ENCODE results near the gene TEX29. TPM values are rescaled to one million over a fixed set of nuclear protein-coding genes. Genes with fewer than 3 reads are reported as not detected.

Gene TEX29
- total and polyA plus RNA-seq, 10 of the 15 experiments (the other 5 are each of a cell fraction or from before 2014, with no cell fraction given), result 0.14 to 0.30 (median 0.22) TPM; not detected in 7

DNA sequence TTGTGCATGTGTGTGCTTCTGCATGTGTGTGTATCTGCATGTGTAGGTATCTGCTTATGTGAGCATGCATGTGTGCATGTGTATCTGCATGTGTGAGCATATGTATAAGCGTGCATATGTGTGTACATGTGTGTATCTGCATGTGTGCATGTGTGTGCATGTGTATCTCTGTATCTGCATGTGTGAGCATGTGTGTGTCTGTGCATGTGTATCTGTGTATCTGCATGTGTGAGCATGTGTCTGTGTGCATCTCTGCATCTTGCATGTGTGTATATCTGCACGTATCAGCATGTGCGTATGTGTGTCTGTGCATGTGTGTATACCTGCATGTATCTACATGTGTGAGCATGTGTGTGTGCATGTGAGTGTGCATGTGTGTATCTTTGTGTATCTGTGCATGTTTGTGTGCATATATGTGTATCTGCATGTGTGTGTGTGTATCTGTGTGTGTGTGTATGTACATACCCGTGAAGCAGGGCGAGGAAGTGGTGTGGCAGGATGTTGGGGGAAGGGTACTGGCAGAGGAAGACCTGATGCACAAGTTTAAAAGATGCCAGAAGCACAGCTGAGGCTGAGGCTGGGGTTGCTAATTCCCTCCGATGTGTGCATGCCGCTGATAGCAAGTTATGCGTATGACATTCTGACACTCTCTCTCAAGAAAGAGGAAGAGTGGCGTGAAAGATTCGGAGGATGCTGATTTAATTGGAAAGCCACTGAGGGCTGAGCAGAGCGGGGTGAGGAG, 64.2 kb downstream of the TEX29 start:
- H3K9ac ChIP-seq (ENCODE audit: control insufficient read depth, insufficient read depth, low read length), result no peak overlapping the region
- whole genome bisulfite sequencing (ENCODE audit: insufficient coverage, insufficient replicate concordance, low lambda C conversion rate, missing lambda C conversion rate), result 9% methylated on average over 11 of the region's 11 CpGs
- H3K27ac ChIP-seq (ENCODE audit: control insufficient read depth, insufficient read depth), result no peak overlapping the region
- H3K4me3 ChIP-seq, result no peak overlapping the region
- H3K4me2 ChIP-seq (ENCODE audit: control insufficient read depth, insufficient read depth), result no peak overlapping the region
- H3K4me1 ChIP-seq (ENCODE audit: control insufficient read depth, insufficient read depth, low read length), result no peaks in the 10 kb centered on the region
- no peak overlapping the region for H2AFZ ChIP-seq (ENCODE audit: control insufficient read depth, low read depth, low read length)
- POLR2A ChIA-PET, result no interaction called here
- in situ Hi-C loops (cut with MboI) (no loop called here), intact Hi-C loops (cut with micrococcal nuclease; ENCODE audit: unreplicated experiment) (no loop called here)
- DNase-seq (ENCODE audit: low read depth, low spot score) (no peak), ATAC-seq (no peak), FAIRE-seq (no peak)
- H3K79me2 ChIP-seq (ENCODE audit: control insufficient read depth, insufficient read depth, low read length), result no peaks in the 10 kb centered on the region
- H3K27me3 ChIP-seq (replicated peaks in 1 of 2; ENCODE audit: control insufficient read depth in 2 of 2, insufficient read depth in 2 of 2, low read length in 1 of 2), result no peaks in the 10 kb centered on the region
- RAD21 ChIA-PET (ENCODE audit: unreplicated experiment), result no interaction called here
- no TSS peak for BruUV-seq (replicated peaks)
- CTCF ChIA-PET, result interaction anchor here (0.6 kb wide), 1 partner anchor 92 kb away, joined by 3 read pairs; no protein-coding TSS in a partner anchor
- SMC1A ChIA-PET (ENCODE audit: uncharacterized antibody, unreplicated experiment), result no interaction called here
- no peaks in the 10 kb centered on the region for H4K20me1 ChIP-seq (ENCODE audit: control insufficient read depth, insufficient read depth)
- H3K9me3 ChIP-seq (replicated peaks; ENCODE audit: control insufficient read depth, insufficient read depth, low read length), result no peaks in the 10 kb centered on the region; the same call in 2 of the 3 replicates
- H3K36me3 ChIP-seq (ENCODE audit: control insufficient read depth in 2 of 2, insufficient read depth in 2 of 2, low read length in 1 of 2), result no peaks in the 10 kb centered on the region
- no peak for TF ChIP-seq POLR2AphosphoS5 (IDR thresholded peaks at IDR 0.05; ENCODE audit: low read length)
- no peak for TF ChIP-seq ESRRA (IDR thresholded peaks at IDR 0.05; ENCODE audit: low read length)
- no peak for TF ChIP-seq MTA3 (IDR thresholded peaks at IDR 0.05; ENCODE audit: borderline replicate concordance, low read length)
- TF ChIP-seq, protein P1, sequence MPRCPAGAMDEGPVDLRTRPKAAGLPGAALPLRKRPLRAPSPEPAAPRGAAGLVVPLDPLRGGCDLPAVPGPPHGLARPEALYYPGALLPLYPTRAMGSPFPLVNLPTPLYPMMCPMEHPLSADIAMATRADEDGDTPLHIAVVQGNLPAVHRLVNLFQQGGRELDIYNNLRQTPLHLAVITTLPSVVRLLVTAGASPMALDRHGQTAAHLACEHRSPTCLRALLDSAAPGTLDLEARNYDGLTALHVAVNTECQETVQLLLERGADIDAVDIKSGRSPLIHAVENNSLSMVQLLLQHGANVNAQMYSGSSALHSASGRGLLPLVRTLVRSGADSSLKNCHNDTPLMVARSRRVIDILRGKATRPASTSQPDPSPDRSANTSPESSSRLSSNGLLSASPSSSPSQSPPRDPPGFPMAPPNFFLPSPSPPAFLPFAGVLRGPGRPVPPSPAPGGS (IDR thresholded peaks at IDR 0.05; ENCODE audit: borderline replicate concordance, insufficient read depth, low read depth, low read length, poor library complexity, severe bottlenecking), result no peak
- TF ChIP-seq PAX5 (IDR thresholded peaks at IDR 0.05; ENCODE audit: borderline replicate concordance, low read depth, low read length), result no peak
- no peak for TF ChIP-seq ZNF274 (IDR thresholded peaks at IDR 0.05; ENCODE audit: insufficient read depth, insufficient read length)
- TF ChIP-seq, protein P2, sequence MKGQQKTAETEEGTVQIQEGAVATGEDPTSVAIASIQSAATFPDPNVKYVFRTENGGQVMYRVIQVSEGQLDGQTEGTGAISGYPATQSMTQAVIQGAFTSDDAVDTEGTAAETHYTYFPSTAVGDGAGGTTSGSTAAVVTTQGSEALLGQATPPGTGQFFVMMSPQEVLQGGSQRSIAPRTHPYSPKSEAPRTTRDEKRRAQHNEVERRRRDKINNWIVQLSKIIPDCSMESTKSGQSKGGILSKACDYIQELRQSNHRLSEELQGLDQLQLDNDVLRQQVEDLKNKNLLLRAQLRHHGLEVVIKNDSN (IDR thresholded peaks at IDR 0.05; ENCODE audit: borderline replicate concordance, extremely low read length, insufficient read depth, low read depth, low read length), result no peak
- TF ChIP-seq MLLT1 (IDR thresholded peaks at IDR 0.05), result no peak
- no peak for TF ChIP-seq SREBF1 (IDR thresholded peaks at IDR 0.05; ENCODE audit: low read length)
- TF ChIP-seq BMI1 (IDR thresholded peaks at IDR 0.05; ENCODE audit: borderline replicate concordance), result no peak
- no peak for TF ChIP-seq IKZF1 (conservative IDR thresholded peaks at IDR 0.05)
- TF ChIP-seq ZNF384 (IDR thresholded peaks at IDR 0.05; ENCODE audit: borderline replicate concordance, low read depth, low read length), result no peak
- TF ChIP-seq RFX5 (IDR thresholded peaks at IDR 0.05; ENCODE audit: low read depth, low read length), result no peak
- TF ChIP-seq, protein P3, sequence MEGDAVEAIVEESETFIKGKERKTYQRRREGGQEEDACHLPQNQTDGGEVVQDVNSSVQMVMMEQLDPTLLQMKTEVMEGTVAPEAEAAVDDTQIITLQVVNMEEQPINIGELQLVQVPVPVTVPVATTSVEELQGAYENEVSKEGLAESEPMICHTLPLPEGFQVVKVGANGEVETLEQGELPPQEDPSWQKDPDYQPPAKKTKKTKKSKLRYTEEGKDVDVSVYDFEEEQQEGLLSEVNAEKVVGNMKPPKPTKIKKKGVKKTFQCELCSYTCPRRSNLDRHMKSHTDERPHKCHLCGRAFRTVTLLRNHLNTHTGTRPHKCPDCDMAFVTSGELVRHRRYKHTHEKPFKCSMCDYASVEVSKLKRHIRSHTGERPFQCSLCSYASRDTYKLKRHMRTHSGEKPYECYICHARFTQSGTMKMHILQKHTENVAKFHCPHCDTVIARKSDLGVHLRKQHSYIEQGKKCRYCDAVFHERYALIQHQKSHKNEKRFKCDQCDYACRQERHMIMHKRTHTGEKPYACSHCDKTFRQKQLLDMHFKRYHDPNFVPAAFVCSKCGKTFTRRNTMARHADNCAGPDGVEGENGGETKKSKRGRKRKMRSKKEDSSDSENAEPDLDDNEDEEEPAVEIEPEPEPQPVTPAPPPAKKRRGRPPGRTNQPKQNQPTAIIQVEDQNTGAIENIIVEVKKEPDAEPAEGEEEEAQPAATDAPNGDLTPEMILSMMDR (IDR thresholded peaks at IDR 0.05 in 2 of 3, conservative IDR thresholded peaks at IDR 0.05 in 1 of 3; ENCODE audit: control insufficient read depth in 2 of 3, extremely low read depth in 1 of 3, insufficient read depth in 1 of 3, low read depth in 3 of 3, low read length in 3 of 3), result no peak
- no peak for TF ChIP-seq CBX5 (IDR thresholded peaks at IDR 0.05; ENCODE audit: low read depth)
- TF ChIP-seq ZBED1 (IDR thresholded peaks at IDR 0.05; ENCODE audit: borderline replicate concordance), result no peak
- TF ChIP-seq TBL1XR1 (IDR thresholded peaks at IDR 0.05; ENCODE audit: low read depth, low read length), result no peak
- TF ChIP-seq CBX3 (IDR thresholded peaks at IDR 0.05; ENCODE audit: borderline replicate concordance, low read depth), result no peak
- TF ChIP-seq EED (IDR thresholded peaks at IDR 0.05; ENCODE audit: low read depth), result no peak

Measured in GM12878 (cell line).